ENCODE measurements around the gene GAB4. TPM values are rescaled to one million over a fixed set of nuclear protein-coding genes. Genes with fewer than 3 reads are reported as not detected.

The GAB4 gene
- total and polyA plus RNA-seq, 2 experiments from 2014 or later: not detected

GRCh38 chr22:16963189-16963945, 44.7 kb downstream of the GAB4 start:
- H3K4me3 ChIP-seq: no peak overlapping the region
- H3K9me2 ChIP-seq (replicated peaks; ENCODE audit: insufficient read depth): no peaks in the 10 kb centered on the region
- H3K36me3 ChIP-seq (replicated peaks; ENCODE audit: insufficient read depth, low read depth): no peaks in the 10 kb centered on the region
- WGBS (ENCODE audit: low lambda C conversion rate, missing lambda C conversion rate): 90% methylated on average over 18 of the region's 18 CpGs
- no peak for TF ChIP-seq EZH2phosphoT487 (IDR thresholded peaks at IDR 0.05; ENCODE audit: low read depth, severe bottlenecking, unreplicated experiment)
- no peak for TF ChIP-seq EZH2 (IDR thresholded peaks at IDR 0.05; ENCODE audit: borderline replicate concordance)
- no peak for TF ChIP-seq CTCF (IDR thresholded peaks at IDR 0.05; ENCODE audit: poor library complexity)
- no peak overlapping the region for H2AFZ ChIP-seq
- H3K4me1 ChIP-seq (ENCODE audit: insufficient read depth): no peaks in the 10 kb centered on the region
- no peaks in the 10 kb centered on the region for H4K20me1 ChIP-seq (ENCODE audit: insufficient read depth, poor library complexity, severe bottlenecking)
- H3K27ac ChIP-seq: no peak overlapping the region
- H3K9me3 ChIP-seq (ENCODE audit: low read depth): no peaks in the 10 kb centered on the region
- no peaks in the 10 kb centered on the region for H3K27me3 ChIP-seq
- no peak for DNase-seq (ENCODE audit: low spot score)
- H3K4me2 ChIP-seq: no peak overlapping the region
- no peaks in the 10 kb centered on the region for H3K79me2 ChIP-seq

DNA sequence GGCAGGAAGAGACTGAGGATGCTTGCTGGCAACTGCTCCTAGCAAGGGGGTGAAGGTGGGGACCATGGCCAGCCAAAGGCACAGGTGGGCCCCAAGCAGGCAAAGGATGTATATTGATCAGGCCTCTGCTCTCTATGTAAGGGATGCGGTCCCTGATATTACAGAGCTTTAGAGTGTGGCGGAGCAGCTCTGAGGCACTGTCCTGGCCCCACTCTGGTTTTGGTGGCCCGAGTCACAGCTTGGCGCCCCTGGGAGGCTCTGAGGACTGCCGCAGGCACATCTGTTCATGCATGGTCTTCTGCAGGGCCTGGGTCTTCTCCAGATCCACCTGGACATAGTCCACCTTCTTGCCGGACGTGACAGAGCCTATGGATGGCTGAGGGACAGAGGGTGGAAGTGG, 45.5 kb downstream of the GAB4 start:
- TF ChIP-seq EZH2phosphoT487 (IDR thresholded peaks at IDR 0.05; ENCODE audit: low read depth, severe bottlenecking, unreplicated experiment) (no peak), EZH2 (IDR thresholded peaks at IDR 0.05; ENCODE audit: borderline replicate concordance) (no peak), CTCF (IDR thresholded peaks at IDR 0.05; ENCODE audit: poor library complexity) (no peak)
- H3K36me3 ChIP-seq (replicated peaks; ENCODE audit: insufficient read depth, low read depth): no peaks in the 10 kb centered on the region
- H3K79me2 ChIP-seq: no peaks in the 10 kb centered on the region
- no peak overlapping the region for H3K4me2 ChIP-seq
- no peak for DNase-seq (ENCODE audit: low spot score)
- no peaks in the 10 kb centered on the region for H4K20me1 ChIP-seq (ENCODE audit: insufficient read depth, poor library complexity, severe bottlenecking)
- H3K9me3 ChIP-seq (ENCODE audit: low read depth): no peaks in the 10 kb centered on the region
- H3K27me3 ChIP-seq: no peaks in the 10 kb centered on the region
- H3K4me3 ChIP-seq: no peak overlapping the region
- H3K9me2 ChIP-seq (replicated peaks; ENCODE audit: insufficient read depth): no peaks in the 10 kb centered on the region
- 91% methylated on average over 7 of the region's 7 CpGs for WGBS (ENCODE audit: low lambda C conversion rate, missing lambda C conversion rate)
- H3K27ac ChIP-seq: no peak overlapping the region
- H3K4me1 ChIP-seq (ENCODE audit: insufficient read depth): no peaks in the 10 kb centered on the region
- no peak overlapping the region for H2AFZ ChIP-seq

GRCh38 chr22:16961477-16962186, 46.4 kb downstream of the GAB4 start:
- no peak overlapping the region for H3K4me2 ChIP-seq
- no peak overlapping the region for H3K4me3 ChIP-seq
- H3K36me3 ChIP-seq (replicated peaks; ENCODE audit: insufficient read depth, low read depth): no peaks in the 10 kb centered on the region
- no peaks in the 10 kb centered on the region for H3K27me3 ChIP-seq
- 91% methylated on average over 12 of the region's 14 CpGs for WGBS (ENCODE audit: low lambda C conversion rate, missing lambda C conversion rate)
- H3K9me3 ChIP-seq (ENCODE audit: low read depth): no peaks in the 10 kb centered on the region
- H4K20me1 ChIP-seq (ENCODE audit: insufficient read depth, poor library complexity, severe bottlenecking): no peaks in the 10 kb centered on the region
- TF ChIP-seq EZH2 (IDR thresholded peaks at IDR 0.05; ENCODE audit: borderline replicate concordance) (no peak), EZH2phosphoT487 (IDR thresholded peaks at IDR 0.05; ENCODE audit: low read depth, severe bottlenecking, unreplicated experiment) (no peak), CTCF (IDR thresholded peaks at IDR 0.05; ENCODE audit: poor library complexity) (no peak)
- DNase-seq (ENCODE audit: low spot score): no peak
- H3K27ac ChIP-seq: no peak overlapping the region
- H3K79me2 ChIP-seq: no peaks in the 10 kb centered on the region
- H3K4me1 ChIP-seq (ENCODE audit: insufficient read depth): no peaks in the 10 kb centered on the region
- H2AFZ ChIP-seq: no peak overlapping the region
- H3K9me2 ChIP-seq (replicated peaks; ENCODE audit: insufficient read depth): no peaks in the 10 kb centered on the region

Measured in hepatocyte (in vitro differentiated cells).